IPS-18a (cell line): Measurements from ENCODE around the gene RPS6KA2.
A peak's percentile ranks its signal among the peaks of the same experiment; 100 is the strongest.

Experiments used
- H3K27ac ChIP-seq: one replicate; pipeline ENCODE4 v1.5.1; 2013; ENCODE audit warnings: low read length
- H3K27me3 ChIP-seq: one replicate; pipeline ENCODE4 v1.6.1; 2013; ENCODE audit warnings: mild to moderate bottlenecking, low read length; ENCODE audit not compliant: control insufficient read depth, insufficient read depth
- H3K36me3 ChIP-seq: one replicate; pipeline ENCODE4 v1.6.1; 2013; ENCODE audit warnings: low read depth, low read length; ENCODE audit not compliant: control insufficient read depth
- H3K4me1 ChIP-seq: one replicate; pipeline ENCODE4 v1.6.1; 2013; ENCODE audit warnings: low read depth, low read length; ENCODE audit not compliant: control insufficient read depth
- H3K4me3 ChIP-seq: one replicate; pipeline ENCODE4 v1.5.1; 2013; ENCODE audit warnings: low read length
- H3K9ac ChIP-seq: one replicate; pipeline ENCODE4 v1.6.1; 2013; ENCODE audit warnings: mild to moderate bottlenecking, low read length, moderate library complexity
- H3K9me3 ChIP-seq: one replicate; pipeline ENCODE4 v1.6.1; 2013; ENCODE audit warnings: low read depth, low read length; ENCODE audit not compliant: control insufficient read depth

Gene RPS6KA2

GRCh38 chr6:166630462-166630861 is 3.4 kb upstream of the RPS6KA2 start:
- peaks cover 43% of the 10 kb centered on the region for H3K27me3 ChIP-seq
- no peak overlapping the region for H3K9ac ChIP-seq
- peaks cover 14% of the 10 kb centered on the region for H3K4me1 ChIP-seq
- H3K4me3 ChIP-seq: no peak overlapping the region
- no peaks in the 10 kb centered on the region for H3K9me3 ChIP-seq
- H3K27ac ChIP-seq: no peak overlapping the region
- H3K36me3 ChIP-seq: no peaks in the 10 kb centered on the region

DNA sequence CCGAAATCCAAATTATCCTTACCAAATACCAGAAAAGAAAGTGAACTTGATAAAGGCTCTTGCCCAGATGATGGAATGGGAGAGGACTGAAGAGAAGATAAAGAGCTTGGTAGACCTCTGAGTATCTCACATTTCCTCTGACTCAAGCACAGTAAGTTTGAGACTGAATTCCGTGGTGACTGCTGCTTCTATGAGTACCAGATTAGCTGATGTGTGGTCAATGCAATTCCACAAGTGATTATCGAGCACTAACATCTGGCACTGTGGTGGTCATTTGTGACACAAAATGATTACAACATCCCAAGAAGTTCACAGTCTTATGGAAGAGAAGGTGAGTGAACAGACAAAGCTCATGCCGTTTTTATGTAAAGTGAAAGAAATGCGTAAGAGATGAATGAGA is 2.6 kb upstream of the RPS6KA2 start:
- Histone ChIP-seq H3K36me3 (no peaks in the 10 kb centered on the region), H3K4me3 (no peak overlapping the region), H3K27me3 (peaks cover 51% of the 10 kb centered on the region), H3K27ac (no peak overlapping the region), H3K4me1 (peaks cover 14% of the 10 kb centered on the region), H3K9me3 (no peaks in the 10 kb centered on the region), H3K9ac (no peak overlapping the region)

DNA sequence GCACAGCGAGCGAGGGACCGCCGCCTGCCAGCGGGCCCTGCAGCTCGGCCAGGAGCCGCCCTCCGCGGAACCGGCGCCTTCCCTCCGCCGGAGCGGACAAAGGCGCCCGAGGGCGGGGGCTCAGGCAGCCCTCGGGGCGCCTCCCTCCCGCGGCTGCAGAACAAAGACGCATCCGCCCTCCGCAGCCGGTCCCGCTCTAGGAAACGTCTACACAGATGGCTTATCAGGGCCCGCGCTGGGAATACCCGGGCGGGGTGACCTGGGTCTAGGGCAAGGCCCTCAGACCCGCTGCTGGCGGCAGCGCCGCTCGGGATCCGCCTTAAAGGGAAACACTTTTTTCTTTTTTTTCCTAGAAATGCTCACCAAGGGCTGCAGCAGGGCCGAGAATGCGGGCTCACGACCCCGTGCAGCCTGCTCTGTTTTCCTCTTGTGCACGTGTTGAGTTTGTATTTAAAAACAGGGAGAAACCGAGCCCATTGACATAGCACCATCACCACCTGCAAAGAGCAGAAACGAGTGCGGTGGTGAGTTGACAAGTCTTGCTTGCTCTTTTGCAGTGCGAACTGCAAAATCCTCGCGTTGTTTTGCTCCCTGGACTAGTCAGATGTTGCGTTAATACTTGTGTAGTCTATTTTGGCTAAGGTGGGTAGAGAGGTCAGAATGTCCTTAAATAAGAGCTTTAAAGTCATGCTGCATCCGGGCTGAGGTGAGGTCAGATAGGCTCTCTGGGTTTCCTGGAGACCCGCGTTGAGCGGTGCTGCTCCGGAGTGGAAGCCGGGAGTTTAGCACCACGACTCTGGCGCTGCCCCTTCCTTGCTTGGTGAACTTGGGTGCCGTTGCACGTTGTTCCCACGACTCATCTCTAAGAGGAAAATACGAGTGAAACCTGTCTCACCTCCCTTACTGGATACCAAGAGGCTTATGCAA is 1.1 kb upstream of the RPS6KA2 start:
- Histone ChIP-seq H3K36me3 (no peaks in the 10 kb centered on the region), H3K4me1 (peaks cover 14% of the 10 kb centered on the region), H3K9me3 (no peaks in the 10 kb centered on the region), H3K27me3 (peaks cover 55% of the 10 kb centered on the region), H3K9ac (peak overlapping the region; percentile 60), H3K27ac (peak overlapping the region; percentile 43), H3K4me3 (peak overlapping the region; percentile 81)

GRCh38 chr6:166626177-166627032 is 646 bp downstream of the RPS6KA2 start:
- Histone ChIP-seq H3K27me3 (peaks cover 55% of the 10 kb centered on the region), H3K27ac (no peak overlapping the region), H3K36me3 (no peaks in the 10 kb centered on the region), H3K9me3 (no peaks in the 10 kb centered on the region), H3K4me1 (peaks cover 21% of the 10 kb centered on the region), H3K4me3 (peak overlapping the region; percentile 84), H3K9ac (peak overlapping the region; percentile 59)

DNA sequence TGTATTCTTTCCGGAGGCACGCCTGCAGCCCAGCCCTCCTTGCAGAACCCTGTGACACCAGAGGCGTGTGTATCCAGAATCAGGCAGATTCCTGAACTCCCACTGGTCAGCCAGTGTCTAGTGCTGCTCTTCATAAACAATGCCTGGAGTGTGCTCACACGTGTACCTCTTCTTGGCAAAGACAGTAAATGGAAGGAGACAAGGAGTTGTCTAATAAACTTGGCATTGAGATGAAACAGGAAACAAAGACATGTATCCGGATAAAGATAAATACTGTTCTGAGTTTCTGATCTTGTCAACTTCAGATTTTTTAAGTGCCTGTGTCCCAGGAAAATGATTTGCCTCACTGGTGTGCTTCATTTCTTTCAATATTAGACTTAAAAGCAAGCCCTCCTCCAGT is 1.7 kb downstream of the RPS6KA2 start:
- H3K27ac ChIP-seq: no peak overlapping the region
- peaks cover 32% of the 10 kb centered on the region for H3K4me1 ChIP-seq
- no peak overlapping the region for H3K4me3 ChIP-seq
- no peaks in the 10 kb centered on the region for H3K36me3 ChIP-seq
- peak overlapping the region; percentile 59 for H3K9ac ChIP-seq
- H3K27me3 ChIP-seq: peaks cover 45% of the 10 kb centered on the region
- H3K9me3 ChIP-seq: no peaks in the 10 kb centered on the region

- Histone ChIP-seq H3K27me3 (peaks cover 34% of the 10 kb centered on the region), H3K36me3 (no peaks in the 10 kb centered on the region), H3K27ac (no peak overlapping the region), H3K4me1 (peaks cover 29% of the 10 kb centered on the region), H3K4me3 (no peak overlapping the region), H3K9ac (no peak overlapping the region), H3K9me3 (no peaks in the 10 kb centered on the region)
Observed at GRCh38 chr6:166624275-166624674, 2.8 kb downstream of the RPS6KA2 start.

- Histone ChIP-seq H3K9me3 (no peaks in the 10 kb centered on the region), H3K4me1 (peaks cover 20% of the 10 kb centered on the region), H3K36me3 (no peaks in the 10 kb centered on the region), H3K9ac (no peak overlapping the region), H3K4me3 (no peak overlapping the region), H3K27me3 (peaks cover 25% of the 10 kb centered on the region), H3K27ac (no peak overlapping the region)
Observed at GRCh38 chr6:166623318-166623717, 3.7 kb downstream of the RPS6KA2 start.

DNA sequence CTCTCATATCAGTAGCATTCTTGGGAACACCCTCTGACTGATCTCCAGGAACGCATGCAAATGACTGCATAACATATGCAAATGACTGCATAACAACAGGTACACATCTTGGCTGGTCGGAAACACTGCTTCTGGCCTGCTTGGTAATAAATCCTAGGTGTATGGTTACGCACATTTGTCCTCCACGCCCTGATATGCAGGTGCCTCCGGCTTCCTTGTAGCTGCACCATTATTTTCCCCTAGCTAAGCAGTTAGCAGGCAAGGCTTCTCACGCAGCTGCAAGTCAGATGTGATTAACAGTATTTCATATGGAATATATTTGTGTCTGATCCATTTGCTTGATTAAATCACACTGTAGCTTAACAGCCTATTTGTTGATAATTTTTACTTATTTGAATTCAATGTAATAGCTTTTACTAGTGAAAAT is 5.9 kb downstream of the RPS6KA2 start:
- Histone ChIP-seq H3K4me3 (no peak overlapping the region), H3K27me3 (peaks cover 18% of the 10 kb centered on the region), H3K36me3 (no peaks in the 10 kb centered on the region), H3K27ac (no peak overlapping the region), H3K4me1 (peaks cover 17% of the 10 kb centered on the region), H3K9me3 (no peaks in the 10 kb centered on the region), H3K9ac (no peak overlapping the region)

DNA sequence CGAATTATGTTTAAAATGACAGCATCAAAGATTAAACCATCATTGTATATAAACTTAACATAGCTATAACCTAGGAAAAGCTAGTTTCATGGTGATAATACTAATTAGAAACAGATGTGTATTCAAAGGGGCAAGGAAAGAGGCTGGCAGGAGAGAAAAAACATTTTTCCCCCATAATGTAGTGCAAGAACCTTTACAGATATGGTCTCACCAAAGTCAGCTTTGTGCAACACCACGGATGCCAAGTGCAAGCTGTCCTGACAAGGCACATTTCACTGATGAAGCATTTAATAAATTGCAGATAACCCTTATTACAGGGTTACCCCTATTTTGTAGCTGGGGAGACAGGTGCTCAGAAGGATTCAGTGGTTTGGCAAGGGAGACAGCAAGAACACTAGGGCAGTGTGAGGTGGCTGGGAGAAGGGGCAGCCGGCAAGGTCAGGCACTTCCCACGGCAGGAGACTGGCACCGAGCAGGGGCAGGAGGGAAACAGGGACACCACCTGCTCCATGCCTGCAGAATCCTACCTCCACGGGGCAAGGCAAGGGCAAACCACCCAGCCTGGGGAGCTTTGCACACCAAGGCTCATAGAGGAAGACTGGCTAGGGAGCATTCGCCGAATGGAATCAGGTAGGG is 6.5 kb downstream of the RPS6KA2 start:
- Histone ChIP-seq H3K36me3 (no peaks in the 10 kb centered on the region), H3K4me1 (peaks cover 17% of the 10 kb centered on the region), H3K9ac (no peak overlapping the region), H3K9me3 (no peaks in the 10 kb centered on the region), H3K27ac (no peak overlapping the region), H3K27me3 (peaks cover 13% of the 10 kb centered on the region), H3K4me3 (no peak overlapping the region)

DNA sequence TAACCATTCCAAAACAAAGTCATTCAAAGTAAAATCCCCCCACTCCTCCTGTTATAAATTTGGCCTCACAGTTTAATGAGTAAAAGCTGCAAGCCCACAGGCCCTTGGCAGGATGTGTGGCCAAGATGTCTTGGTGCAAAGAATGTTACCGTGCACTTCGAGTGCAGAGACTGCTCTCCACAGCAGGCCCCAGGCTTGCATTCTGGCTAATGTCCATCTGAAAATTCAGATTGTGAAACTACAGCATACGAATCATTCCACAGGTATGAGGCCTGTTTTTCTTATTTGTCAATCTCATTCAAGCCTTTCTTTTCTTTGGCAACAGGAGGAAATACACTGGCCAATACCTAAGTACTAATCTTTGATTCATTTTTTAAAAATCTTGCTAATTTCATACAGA is 7.1 kb downstream of the RPS6KA2 start:
- no peaks in the 10 kb centered on the region for H3K36me3 ChIP-seq
- H3K4me3 ChIP-seq: no peak overlapping the region
- H3K27me3 ChIP-seq: peaks cover 6% of the 10 kb centered on the region
- H3K4me1 ChIP-seq: peaks cover 17% of the 10 kb centered on the region
- H3K9ac ChIP-seq: no peak overlapping the region
- no peaks in the 10 kb centered on the region for H3K9me3 ChIP-seq
- H3K27ac ChIP-seq: no peak overlapping the region
